Stomach (tissue), 9 donors: ENCODE data around the gene ALS2CL. TPM values are rescaled to one million over a fixed set of nuclear protein-coding genes. Genes with fewer than 3 reads are reported as not detected.

ENCODE experiments used
- DNase-seq, 2 donors: peaks; one replicate each; pipeline versions ENCODE4 v3.0.0 to v3.0.0-alpha.2; 2013 to 2019
- H3K27ac ChIP-seq, 5 donors: fragments of 200-600 bp in 4 of 5; sonication (generic) in 4 of 5; one replicate each; pipeline ENCODE4 v1.5.1; 2013 to 2019; ENCODE audit warnings: mild to moderate bottlenecking in 1 of 5, moderate library complexity in 1 of 5
- H3K27me3 ChIP-seq, 3 donors: fragments of 200-600 bp; sonication (generic); one replicate each; pipeline ENCODE4 v1.5.1; 2017 to 2019; ENCODE audit warnings: mixed run types in 1 of 3
- H3K36me3 ChIP-seq, 4 donors: fragments of 200-600 bp; sonication (generic); 1 replicate in 3 of 4; 2 replicates in 1 of 4; pipeline ENCODE4 v1.5.1; 2016 to 2019
- H3K4me1 ChIP-seq, 4 donors: fragments of 200-600 bp; sonication (generic); one replicate each; pipeline ENCODE4 v1.5.1; 2016 to 2019
- H3K4me3 ChIP-seq, 4 donors: fragments of 200-600 bp; sonication (generic) in 3 of 4; one replicate each; pipeline ENCODE4 v1.5.1; 2016 to 2019; ENCODE audit warnings: mild to moderate bottlenecking in 1 of 4
- H3K9me3 ChIP-seq, 4 donors: fragments of 200-600 bp; sonication (generic); one replicate each; pipeline ENCODE4 v1.5.1; 2016 to 2019
- CTCF ChIP-seq, 7 experiments: fragments of 450-650 bp in 4 of 7; fragments of 200-600 bp in 3 of 7; sonication (generic) in 3 of 7; IDR thresholded peaks; one replicate each; pipeline ENCODE4 v1.5.1; 2016 to 2019; ENCODE audit warnings: antibody characterized with exemption in 7 of 7, control low read depth in 2 of 7, mild to moderate bottlenecking in 1 of 7
- EP300 ChIP-seq: sonication (generic); formaldehyde crosslinking; IDR thresholded peaks from one replicate; pipeline ENCODE4 v1.6.1; 2017; ENCODE audit warnings: antibody characterized with exemption
- POLR2A ChIP-seq, 4 donors: fragments of 450-650 bp; IDR thresholded peaks; one replicate each; pipeline ENCODE4 v1.6.1; 2016; ENCODE audit warnings: antibody characterized with exemption in 4 of 4, control low read depth in 2 of 4, mild to moderate bottlenecking in 1 of 4, moderate library complexity in 1 of 4
- POLR2AphosphoS5 ChIP-seq, 3 donors: sonication (generic); formaldehyde crosslinking; IDR thresholded peaks; one replicate each; pipeline ENCODE4 v1.6.1; 2016; ENCODE audit warnings: antibody characterized with exemption in 3 of 3
- WGBS, 5 donors: extraction: QIAGEN DNeasy Blood & Tissue Kit in 3 of 5; methylation state at CpG; one replicate each; pipeline versions ENCODE4 v1.1.5 to v1.1.7; 2013 to 2018; 5-methylcytosine and 5-hydroxymethylcytosine counted together
- intact Hi-C: fragments of 100-400 bp; cut with DNase I; formaldehyde crosslinking; loops from one replicate; pipeline ENCODE4 v1.15.1; 2023; ENCODE audit warnings: low total_unique reads
- polyA plus RNA-seq, 3 donors: library from polyadenylated mRNA; stranded (reverse); fragments of 200-250 nt; gene quantifications; one replicate each; pipeline ENCODE4 v1.2.3, GENCODE V29; 2013
- total RNA-seq, 5 donors: library from RNA; depleted of rRNA; stranded (reverse); fragments of >200 nt; gene quantifications; one replicate each; pipeline versions ENCODE4 v1.1.0 to v1.2.3, GENCODE V29; 2014 to 2016
- donor health status: healthy with polysubstance abuse.
- donor health status: Bipolar disorder and iron deficiency.
- donor health status: healthy.

ALS2CL gene
- total and polyA plus RNA-seq, 8 donors: 5.3 to 107 (median 47.8) TPM

- 80 to 93% (median 86%) methylated on average over 4 to 6 of the region's 6 CpGs for WGBS, 5 donors
- intact Hi-C loops: no loop called here
- peak; percentile 1 to 20 for DNase-seq
- peaks cover 5 to 35% (median 20%) of the 10 kb centered on the region in 4 donors for H3K4me1 ChIP-seq
- TF ChIP-seq CTCF (IDR thresholded peaks at IDR 0.05) (no peak), POLR2AphosphoS5 (IDR thresholded peaks at IDR 0.05) (no peak)
- H3K27ac ChIP-seq: no peak overlapping the region
- H3K9me3 ChIP-seq: no peaks in the 10 kb centered on the region
- no peaks in the 10 kb centered on the region for H3K36me3 ChIP-seq
- H3K4me3 ChIP-seq: no peak overlapping the region
- no peaks in the 10 kb centered on the region for H3K27me3 ChIP-seq
Observed at GRCh38 chr3:46664188-46664970, 29.1 kb downstream of the ALS2CL start.

GRCh38 chr3:46663591-46664135 is 29.8 kb downstream of the ALS2CL start:
- Histone ChIP-seq H3K9me3 (no peaks in the 10 kb centered on the region), H3K4me3 (no peak overlapping the region), H3K36me3 (no peaks in the 10 kb centered on the region), H3K4me1 (peaks cover 5 to 35% (median 20%) of the 10 kb centered on the region in 4 donors), H3K27me3 (no peaks in the 10 kb centered on the region), H3K27ac (no peak overlapping the region)
- peak; percentile 23 to 60 for DNase-seq
- intact Hi-C loops: no loop called here
- 65 to 72% (median 70%) methylated on average over 8 of the region's 8 CpGs for WGBS, 5 donors
- TF ChIP-seq CTCF (IDR thresholded peaks at IDR 0.05): no peak
- no peak for TF ChIP-seq POLR2A (IDR thresholded peaks at IDR 0.05)
- no peak for TF ChIP-seq EP300
- no peak for TF ChIP-seq POLR2AphosphoS5 (IDR thresholded peaks at IDR 0.05)

DNA sequence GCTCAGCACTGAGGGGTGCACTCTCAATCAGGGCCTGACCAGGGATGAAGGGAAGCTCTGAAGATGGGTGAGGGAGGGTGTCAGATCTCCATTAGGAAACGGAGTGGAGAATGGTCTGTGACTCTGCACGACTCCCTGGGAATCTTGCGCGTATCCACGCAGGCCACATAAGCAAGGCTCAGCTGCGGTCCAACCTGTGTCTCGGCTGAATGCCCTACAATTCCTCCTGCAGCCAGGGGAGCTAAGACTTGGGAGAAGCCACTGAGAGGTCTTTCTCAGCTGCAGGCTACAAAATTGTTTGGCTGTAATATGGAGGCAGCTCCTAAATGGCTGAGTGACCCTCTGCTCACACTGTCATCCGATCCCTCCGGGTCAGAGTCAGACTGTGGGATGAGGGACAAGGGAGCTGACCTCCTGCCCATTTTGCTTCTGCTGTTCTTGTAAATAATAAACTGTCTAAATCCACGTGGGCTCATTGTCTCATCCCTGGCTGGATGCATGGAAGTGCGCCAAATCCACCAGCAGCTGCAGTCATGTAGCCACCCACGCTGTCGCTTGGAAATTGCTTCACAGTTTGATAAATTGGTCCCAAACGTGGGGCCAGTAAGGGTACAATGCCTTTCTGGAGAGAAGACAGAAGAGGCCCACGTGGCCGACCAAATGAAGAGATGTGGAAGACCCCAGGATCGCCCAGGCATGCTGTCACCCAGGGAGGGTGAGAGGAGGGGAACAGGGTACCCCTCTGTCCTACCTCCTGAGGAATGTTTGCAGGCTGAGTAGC is 30.5 kb downstream of the ALS2CL start:
- no peak overlapping the region for H3K27ac ChIP-seq
- H3K4me3 ChIP-seq: no peak overlapping the region
- intact Hi-C loops: no loop called here
- DNase-seq: peak; percentile 28 to 80
- no peaks in the 10 kb centered on the region for H3K27me3 ChIP-seq
- WGBS, 5 donors: 52 to 70% (median 62%) methylated on average over 17 of the region's 17 CpGs
- H3K9me3 ChIP-seq: no peaks in the 10 kb centered on the region
- TF ChIP-seq POLR2AphosphoS5 (IDR thresholded peaks at IDR 0.05) (no peak), CTCF (IDR thresholded peaks at IDR 0.05) (no peak), POLR2A (IDR thresholded peaks at IDR 0.05) (no peak), EP300 (no peak)
- no peaks in the 10 kb centered on the region for H3K36me3 ChIP-seq
- peaks cover 5 to 35% (median 20%) of the 10 kb centered on the region in 4 donors for H3K4me1 ChIP-seq
